ENCODE measurements around the gene CPAMD8.

CPAMD8 gene

GRCh38 chr19:16912780-16913179 is 113.8 kb downstream of the CPAMD8 start:
- DNase-seq = no peak

- no peak for DNase-seq
These were observed 115.6 kb downstream of the CPAMD8 start for GRCh38 chr19:16911046-16911445.

GRCh38 chr19:16908759-16909158 is 117.9 kb downstream of the CPAMD8 start:
- no peak for DNase-seq

GRCh38 chr19:16904599-16904998 is 122.0 kb downstream of the CPAMD8 start:
- DNase-seq = no peak

- DNase-seq = no peak
These were observed 123.3 kb downstream of the CPAMD8 start for GRCh38 chr19:16903347-16903746.

DNA sequence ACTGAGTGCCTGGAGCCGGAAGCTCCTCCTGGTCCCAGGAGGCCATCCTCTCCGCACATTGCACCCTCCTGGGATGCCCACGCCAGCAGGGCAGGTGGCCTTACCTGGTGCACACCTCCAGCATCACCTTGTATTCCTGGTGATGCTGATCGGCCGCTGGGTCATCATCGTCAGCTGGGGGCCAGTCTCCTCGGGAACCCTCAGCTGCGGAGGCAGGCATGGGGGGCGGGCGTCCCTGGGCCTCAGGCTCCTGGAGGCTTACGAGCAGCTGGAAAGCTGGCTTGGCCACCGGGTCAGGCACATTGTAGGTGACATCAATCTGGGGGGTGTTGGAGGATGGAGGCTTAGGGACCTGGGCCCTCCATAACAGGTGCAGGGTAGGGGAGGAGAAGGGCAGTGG is 124.1 kb downstream of the CPAMD8 start:
- no peak for DNase-seq

DNA sequence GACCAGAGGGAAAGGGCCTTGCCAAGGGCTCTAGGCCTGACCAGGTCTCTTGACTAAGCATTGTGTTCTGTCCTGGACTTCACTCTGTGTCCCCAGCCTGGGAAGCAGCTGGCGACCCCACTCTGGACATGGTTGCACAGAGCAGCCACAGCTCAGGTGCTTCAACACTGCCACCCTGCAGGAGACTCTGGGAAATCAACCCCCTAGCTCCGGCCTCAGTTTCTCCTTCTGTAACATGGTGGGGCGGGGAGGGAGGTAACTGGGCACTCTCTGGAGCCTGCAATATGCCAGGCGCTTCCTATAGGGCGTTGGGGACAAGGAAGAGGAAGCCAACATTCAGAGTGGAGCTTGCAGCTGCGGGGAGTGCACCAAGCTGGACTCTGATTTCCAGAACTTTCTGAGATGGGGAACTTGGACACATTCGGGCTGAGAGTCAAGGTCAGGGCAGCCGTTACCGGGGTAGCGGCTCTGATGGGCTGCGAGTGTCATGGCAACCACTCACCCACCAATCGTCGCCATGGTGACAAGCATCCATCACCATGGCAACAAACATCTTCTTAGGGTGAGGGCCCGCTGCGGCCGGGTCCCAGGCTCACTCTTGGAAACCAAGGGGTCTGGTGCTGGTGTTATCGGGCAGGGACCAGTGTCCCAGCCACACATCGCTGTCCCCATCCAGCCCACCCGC is 125.0 kb downstream of the CPAMD8 start:
- DNase-seq = no peak

GRCh38 chr19:16899566-16900075 is 127.0 kb downstream of the CPAMD8 start:
- DNase-seq = peak; percentile 81

DNA sequence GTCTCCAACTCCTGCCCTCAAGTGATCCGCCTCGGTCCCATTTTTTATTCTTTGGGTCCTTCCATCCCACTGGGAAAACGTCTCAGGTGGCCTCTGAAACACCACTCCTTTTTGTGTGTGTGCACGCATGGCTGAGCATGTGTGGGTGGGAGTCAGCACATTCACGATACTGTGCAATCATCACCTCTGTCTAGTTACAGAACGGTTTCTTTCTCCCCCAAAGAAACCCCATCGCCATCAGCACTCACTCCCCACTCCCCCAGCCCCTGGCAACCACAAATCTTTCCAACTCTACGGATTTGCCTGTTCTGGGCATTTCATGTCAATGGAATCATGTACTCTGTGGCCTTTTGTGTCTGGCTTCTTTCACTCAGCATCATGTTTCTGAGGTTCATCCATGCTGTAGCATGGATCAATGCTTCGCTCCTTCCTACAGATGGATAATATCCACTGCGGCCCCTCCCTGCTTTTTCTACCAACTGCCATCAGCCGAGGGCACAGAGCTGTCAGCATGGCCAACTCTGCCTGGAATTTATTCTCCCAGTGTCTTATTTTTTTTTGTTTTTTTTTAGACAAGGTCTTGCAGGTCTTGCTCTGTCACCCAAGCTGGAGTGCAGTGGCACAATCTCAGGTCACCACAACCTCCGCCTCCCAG is 128.1 kb downstream of the CPAMD8 start:
- DNase-seq = no peak

- DNase-seq = no peak
These were observed 128.8 kb downstream of the CPAMD8 start for GRCh38 chr19:16897856-16898161.

DNA sequence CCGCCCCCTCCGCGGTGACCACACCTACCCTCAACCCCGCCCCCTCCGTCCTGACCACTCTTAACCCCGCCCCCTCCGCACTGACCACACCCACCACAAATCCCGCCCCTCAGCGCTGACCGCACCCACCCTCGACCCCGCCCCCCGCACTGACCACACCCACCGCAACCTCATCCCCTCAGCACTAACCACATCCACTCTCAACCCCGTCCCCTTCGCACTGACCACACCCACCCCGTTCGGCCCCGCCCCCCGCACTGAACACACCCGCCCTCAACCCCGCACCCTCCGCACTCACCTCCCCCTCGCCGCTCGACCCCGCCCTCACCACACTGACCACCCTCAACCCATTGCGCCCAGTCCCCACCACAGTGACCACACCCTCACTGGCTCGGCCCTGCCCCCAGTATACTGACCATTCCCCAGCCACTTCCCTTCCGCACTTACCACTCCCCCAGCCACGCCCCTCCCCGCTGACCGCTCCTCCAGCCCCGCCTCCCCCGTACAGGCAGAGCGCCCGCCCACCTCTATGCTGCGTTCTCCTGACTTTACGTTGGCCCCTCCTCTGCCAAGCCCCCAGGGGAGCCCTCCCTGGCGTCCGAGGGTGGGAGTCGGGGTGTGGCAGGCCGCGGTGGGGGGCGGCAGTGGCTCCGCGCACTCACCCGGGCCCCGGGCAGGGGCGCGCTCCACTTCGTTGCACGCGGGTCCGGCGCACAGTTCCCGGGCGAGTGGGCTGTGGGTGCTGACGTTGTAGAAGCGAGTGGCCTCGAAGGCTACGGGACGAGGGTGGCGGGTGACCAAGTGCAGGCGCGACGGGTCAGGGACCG is 129.4 kb downstream of the CPAMD8 start:
- DNase-seq = peak; percentile 91

DNA sequence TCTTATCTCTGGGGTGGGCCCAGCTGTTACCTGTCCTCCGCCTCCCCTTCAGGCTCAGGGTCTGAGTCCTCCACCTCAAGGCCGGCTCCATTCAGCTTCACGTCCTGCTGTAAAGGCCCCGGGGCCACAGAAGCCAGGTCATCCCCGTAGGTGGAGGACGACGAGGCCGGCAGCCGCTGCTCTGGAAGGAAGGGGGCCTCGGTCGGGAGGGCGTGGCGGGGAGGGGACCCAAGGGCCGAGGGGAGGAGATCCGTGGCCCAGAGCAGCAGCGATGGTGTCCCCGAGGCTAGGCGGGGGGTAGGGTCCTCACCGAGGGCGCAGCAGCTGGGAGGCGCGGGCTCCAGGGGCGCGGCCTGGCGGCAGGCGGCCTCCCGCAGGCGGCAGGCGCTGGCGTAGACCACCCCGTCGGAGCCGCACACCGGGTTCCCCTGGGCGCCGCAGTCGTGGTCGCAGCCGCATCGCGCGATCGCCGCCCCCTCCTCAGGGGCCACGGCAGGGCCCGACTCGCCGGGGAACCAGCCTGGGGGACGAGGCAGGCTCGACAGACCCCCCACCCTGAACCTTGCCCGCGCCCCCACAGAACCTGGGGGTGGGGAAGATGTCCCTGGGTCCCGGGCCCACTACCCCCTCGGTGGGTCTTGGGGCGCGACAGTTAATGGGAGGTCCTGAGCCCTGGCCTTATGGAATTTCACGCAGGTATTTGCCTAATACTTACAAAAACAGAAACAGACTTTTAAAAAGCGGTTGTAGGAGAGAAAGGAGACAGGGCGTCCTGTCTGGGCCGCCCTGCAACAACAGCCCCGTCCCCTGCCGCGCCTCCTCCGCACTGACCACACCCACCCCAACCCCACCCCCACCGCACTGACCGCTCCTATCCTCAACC is 130.2 kb downstream of the CPAMD8 start:
- DNase-seq = peak; percentile 47

DNA sequence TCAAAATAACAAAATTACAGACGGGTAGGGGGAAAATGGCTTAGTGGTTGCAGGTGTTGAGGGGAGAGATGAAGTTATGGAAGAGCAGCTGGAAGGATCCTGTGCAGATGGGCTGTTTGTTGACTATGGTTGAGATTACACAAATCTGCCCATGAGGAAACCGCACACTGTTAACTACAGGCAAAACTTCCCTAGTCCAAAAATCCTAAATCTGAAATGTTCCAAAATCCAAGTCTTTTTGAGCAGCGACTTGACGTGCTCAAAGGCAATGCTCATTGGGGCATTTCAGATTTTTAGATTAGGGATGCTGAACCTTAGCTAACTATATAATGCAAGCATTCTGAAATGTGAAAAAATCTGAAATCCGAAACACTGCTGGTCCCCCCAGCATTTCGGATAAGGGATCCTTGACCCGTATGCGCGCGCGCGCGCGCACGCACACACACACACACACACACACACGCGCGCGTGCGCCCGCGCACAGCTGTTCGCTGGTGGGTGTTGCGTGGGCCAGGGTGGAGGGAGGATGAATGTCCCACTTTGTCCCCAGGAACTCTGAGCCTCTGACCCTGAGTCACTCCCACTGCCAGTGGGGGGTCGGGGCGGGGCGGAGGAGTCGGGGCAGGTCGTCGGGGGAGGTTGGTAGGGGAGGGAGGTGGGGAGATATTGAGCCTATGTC is 131.0 kb downstream of the CPAMD8 start:
- DNase-seq = no peak

- DNase-seq = no peak
These were observed 132.5 kb downstream of the CPAMD8 start for GRCh38 chr19:16894080-16894479.

GRCh38 chr19:16893686-16893989 is 133.0 kb downstream of the CPAMD8 start:
- peak; percentile 32 for DNase-seq

- peak; percentile 57 for DNase-seq
These were observed 133.5 kb downstream of the CPAMD8 start for GRCh38 chr19:16892868-16893685.

DNA sequence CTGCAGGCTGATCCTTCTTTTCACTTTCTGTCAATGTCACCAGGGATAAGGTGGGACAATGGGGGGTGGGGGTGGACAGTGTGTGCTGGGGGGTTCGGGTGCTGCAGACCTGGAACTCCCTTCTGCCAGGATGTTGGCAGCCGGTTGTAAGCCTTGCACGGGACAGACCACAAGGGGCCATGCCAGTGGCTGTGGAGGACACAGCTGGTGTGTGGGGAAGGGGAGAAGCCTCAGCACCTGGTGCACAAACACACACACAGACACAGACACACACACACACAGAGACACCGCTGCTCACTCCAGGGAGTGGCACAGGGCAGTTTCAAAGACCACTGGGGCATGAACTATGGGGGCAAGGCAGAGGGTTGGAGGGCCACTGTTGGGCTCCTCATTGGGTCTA is 134.2 kb downstream of the CPAMD8 start:
- peak; percentile 16 for DNase-seq

GRCh38 chr19:16891696-16892382 is 134.8 kb downstream of the CPAMD8 start:
- no peak for DNase-seq

DNA sequence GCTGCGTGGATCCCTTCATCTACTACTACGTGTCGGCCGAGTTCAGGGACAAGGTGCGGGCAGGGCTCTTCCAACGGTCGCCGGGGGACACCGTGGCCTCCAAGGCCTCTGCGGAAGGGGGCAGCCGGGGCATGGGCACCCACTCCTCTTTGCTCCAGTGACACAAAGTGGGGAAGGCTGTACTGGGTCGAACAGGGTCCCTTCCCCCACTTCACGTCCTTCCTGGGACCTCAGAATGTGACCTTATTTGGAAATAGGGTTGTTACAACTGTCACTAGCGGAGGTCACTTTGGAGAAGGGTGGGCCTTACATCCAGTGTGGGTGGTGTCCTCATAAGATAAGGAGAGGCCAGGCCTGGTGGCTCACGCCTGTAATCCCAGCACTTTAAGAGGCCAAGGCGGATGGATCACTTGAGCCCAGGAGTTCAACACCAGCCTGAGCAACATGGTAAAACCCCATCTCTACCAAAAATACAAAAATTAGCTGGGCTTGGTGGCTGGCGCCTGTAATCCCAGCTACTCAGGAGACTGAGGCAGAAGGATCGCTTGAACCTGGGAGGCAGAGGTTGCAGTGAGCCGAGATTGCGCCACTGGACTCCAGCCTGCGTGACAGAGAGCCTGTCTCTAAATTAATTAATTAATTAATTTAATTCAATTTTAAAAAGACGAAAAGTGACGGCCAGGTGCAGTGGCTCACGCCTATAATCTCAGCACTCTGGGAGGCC is 136.0 kb downstream of the CPAMD8 start:
- DNase-seq = peak; percentile 88

DNA sequence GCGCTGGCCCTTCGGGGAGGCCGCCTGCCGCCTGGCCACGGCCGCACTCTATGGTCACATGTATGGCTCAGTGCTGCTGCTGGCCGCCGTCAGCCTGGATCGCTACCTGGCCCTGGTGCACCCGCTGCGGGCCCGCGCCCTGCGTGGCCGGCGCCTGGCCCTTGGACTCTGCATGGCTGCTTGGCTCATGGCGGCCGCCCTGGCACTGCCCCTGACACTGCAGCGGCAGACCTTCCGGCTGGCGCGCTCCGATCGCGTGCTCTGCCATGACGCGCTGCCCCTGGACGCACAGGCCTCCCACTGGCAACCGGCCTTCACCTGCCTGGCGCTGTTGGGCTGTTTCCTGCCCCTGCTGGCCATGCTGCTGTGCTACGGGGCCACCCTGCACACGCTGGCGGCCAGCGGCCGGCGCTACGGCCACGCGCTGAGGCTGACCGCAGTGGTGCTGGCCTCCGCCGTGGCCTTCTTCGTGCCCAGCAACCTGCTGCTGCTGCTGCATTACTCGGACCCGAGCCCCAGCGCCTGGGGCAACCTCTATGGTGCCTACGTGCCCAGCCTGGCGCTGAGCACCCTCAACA is 136.6 kb downstream of the CPAMD8 start:
- no peak for DNase-seq

Measured in hematopoietic multipotent progenitor cell treated with erythropoietin and hydrocortisone succinate and interleukin-3 and kit ligand, for 6 days (in vitro differentiated cells).